RCC 7860 (cell line): ENCODE measurements around the gene C5.
"Not testable (repeated sequence)": the region's sequence is repeated elsewhere in the genome, so short reads cannot be mapped to it uniquely, and the experiment has no call there.

ENCODE experiments used
- DNase-seq: peaks from one replicate; pipeline ENCODE4 v3.0.0-alpha.2; 2015; ENCODE audit warnings: low spot score
- FAIRE-seq: peaks from 2 replicates; lab custom pipeline; 2012; peaks lifted over from hg19 to GRCh38; lab: Jason Lieb, UNC

Gene C5

DNA sequence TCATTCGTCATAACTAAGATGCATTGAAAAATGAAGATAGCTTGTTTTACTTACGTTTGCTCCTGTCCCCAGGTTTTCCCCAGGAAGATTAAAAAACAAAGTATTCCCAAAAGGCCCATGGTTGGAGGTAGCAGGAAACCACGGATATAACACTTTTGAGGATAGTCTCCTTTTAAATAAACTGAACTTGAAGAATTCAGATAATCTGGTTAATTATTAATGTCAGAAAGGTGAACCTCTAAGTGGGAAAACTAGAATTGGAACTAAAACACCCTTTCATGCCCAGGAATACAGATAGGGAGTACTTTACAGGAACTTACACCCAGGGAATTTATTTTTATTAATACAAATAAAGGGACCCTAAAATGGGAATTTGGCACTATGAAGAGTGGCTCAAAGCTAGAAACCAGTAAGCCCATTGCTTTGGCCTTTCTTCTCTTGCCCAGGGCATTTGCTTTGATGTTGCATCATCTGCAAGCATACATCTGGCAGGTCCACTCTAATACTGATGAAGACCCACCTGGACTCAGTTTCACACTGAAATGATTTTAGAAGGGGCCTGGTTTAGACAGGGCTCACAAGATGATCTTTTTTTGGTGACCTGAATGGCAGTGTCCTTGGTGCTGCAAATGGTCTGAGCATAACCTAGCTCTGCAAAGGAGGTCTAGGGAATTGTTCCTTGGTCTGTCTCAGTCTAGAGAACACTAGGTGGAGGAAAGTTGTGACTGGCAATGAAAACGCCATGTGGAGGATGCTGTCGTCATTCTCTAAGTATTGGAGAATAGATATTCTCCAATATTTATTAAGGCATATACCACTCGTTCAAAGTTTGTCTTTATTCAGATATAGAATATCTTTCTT is at the start of gene C5:
Gene C5, minus strand, starts transcription at position 148 of the 861 bp plus-strand sequence. Its CDS starts 29 bp downstream, at position 119.
- FAIRE-seq: peak; percentile 57
- DNase-seq: no peak

DNA sequence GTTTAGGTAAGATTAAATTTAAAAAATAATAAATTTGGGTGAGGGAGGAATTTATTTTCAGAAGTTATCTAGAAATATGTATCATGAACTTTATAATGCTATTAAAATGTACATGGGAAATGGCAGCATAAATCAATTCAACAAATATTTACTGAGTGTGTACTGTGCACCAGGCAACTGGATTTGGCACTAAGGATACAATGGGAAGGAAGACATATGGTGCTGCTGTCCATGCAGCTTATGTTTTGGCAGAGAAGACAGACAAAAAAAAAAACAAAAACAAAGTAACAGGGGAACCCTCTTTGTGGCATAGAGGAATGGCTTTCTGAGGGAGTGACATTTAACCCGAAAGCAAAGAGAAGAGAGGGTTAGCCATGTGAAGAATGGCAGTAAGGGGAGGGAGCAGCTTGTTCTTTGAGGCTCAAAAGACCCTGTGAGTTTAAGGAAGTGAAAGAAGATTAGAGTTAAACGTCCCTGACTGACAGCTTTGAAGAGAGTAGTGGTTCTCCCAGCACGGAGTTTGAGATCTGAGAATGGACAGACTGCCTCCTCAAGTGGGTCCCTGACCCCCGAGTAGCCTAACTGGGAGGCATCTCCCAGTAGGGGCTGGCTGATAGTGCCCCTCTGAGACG is 48.6 kb upstream of the C5 start:
- no peak for FAIRE-seq
- DNase-seq: no peak

DNA sequence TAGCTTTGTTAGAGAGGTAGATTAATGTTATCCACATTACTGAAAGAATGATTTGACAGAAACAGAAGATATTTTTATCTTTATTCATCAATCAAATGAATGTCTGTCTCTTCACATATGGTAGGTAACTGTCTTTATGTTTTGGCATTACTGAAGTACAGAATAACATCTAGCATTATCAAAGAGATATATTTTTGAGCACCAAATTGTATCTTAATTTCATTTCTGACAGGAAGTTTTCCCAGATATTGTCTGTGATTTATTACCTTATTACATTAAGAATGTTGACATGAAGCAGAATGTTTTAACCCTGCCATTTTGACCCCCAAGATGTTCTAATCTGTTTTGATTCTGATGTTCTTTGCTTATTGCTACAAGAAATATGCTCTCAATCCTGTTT is 45.0 kb upstream of the C5 start:
- FAIRE-seq (no peak), DNase-seq (no peak)

DNA sequence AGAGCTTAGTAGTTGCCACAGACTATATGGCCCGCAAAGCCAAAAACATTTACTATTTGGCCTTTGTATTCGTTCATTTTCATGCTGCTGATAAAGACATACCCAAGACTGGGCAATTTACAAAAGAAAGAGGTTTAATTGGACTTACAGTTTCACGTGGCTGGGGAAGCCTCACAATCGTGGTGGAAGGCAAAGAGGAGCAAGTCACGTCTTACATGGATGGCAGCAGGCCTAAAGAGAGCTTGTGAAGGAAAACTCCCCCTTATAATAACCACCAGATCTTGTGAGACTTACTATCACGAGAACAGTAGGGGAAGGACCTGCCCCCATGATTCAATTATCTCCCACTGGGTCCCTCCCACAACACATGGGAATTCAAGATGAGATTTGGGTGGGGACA is 40.7 kb upstream of the C5 start:
- DNase-seq, FAIRE-seq: not testable (repeated sequence)

DNA sequence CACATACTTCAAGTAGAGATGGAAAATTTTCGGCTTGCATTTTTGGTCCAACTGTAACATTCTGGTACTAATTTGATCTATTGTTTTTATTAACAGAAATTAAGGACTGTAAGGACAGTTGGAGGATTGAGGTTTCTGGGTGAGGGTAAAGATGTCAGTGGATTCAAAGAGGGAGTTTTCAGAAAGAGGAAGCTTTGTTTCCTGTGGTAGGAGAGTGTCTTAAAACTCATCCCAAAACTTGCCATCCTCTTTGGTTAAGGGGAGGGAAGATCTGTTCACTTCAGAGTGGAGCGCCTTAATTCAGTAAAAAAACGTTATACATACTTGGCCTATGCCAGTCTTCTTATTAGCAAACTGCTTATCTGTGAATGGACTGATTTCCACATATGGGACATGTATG is 38.5 kb upstream of the C5 start:
- FAIRE-seq (no peak), DNase-seq (peak; percentile 1)

DNA sequence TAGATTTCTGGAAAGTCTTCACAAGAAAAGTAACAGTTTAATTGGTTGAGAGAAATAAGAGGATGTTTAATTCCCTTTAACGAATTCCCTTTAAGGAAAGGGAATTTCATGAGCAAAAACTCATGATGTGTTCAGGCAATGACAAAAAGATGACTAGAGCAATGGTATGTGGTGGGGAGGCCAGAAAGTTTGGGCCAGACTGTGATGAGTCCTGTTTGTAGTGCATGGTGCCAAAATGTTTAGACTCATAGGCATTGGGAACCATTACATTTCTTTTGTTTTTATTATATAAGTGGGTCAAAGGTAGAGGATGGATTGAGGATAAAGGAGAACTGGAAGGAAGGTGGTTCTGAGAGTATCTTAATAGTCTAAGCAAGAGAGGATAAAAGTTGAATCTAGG is 35.6 kb upstream of the C5 start:
- DNase-seq (no peak), FAIRE-seq (no peak)

DNA sequence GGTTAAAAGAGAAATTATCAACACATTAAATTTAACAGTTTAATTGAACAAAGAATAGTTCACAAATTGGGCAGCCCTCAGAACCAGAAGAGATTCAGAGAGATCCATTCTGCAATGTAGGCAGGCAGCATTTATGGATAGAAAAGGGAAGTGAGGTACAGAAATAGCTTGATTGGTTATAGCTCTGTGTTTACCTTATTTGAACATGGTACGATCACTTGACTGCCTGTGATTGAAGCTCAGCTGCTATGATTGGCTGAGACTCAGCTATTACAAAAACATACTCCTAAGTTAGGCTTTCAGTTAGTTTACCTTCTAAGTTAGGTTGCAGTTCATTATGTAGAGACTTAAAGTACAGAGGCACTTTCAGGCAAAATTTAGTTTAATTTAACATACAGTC is 32.0 kb upstream of the C5 start:
- no peak for DNase-seq
- FAIRE-seq: no peak

DNA sequence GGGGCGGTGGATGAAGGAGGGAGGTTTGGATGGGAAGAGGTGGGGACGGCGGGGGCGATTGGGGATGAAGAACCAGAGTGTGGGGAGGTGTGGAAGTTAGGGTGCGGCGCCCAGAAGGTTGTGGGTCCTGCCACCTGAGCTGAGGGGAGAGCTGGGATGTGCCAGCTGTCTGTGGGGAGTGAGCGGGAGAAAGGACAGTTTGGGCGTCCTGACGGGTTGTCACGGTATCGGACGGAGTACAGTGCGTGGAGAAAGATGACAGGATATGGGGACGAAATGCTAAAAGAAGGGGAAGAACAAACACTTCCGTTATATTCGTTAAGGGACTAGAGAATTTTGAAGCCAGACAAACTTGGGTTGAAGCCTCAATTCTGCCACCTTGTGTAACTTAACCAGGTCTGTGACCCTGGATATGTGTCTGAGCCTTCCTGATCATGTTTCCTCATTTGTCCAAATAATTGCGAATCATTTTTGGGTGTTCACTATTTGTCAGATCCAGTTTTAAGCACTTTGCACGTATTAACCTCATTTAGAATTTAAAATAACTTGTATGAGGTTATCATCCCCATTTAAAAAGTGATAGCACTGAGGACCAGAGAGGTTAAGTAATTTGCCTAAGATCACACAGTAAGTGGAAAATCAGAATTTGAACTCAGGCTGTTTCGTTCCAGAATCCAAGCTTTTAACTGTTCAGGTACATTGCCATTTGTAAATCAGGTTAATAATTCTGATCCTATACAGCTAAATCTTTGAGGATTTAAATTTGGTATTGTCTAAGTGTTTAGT is 25.4 kb upstream of the C5 start:
- FAIRE-seq (no peak), DNase-seq (peak; percentile 40)

DNA sequence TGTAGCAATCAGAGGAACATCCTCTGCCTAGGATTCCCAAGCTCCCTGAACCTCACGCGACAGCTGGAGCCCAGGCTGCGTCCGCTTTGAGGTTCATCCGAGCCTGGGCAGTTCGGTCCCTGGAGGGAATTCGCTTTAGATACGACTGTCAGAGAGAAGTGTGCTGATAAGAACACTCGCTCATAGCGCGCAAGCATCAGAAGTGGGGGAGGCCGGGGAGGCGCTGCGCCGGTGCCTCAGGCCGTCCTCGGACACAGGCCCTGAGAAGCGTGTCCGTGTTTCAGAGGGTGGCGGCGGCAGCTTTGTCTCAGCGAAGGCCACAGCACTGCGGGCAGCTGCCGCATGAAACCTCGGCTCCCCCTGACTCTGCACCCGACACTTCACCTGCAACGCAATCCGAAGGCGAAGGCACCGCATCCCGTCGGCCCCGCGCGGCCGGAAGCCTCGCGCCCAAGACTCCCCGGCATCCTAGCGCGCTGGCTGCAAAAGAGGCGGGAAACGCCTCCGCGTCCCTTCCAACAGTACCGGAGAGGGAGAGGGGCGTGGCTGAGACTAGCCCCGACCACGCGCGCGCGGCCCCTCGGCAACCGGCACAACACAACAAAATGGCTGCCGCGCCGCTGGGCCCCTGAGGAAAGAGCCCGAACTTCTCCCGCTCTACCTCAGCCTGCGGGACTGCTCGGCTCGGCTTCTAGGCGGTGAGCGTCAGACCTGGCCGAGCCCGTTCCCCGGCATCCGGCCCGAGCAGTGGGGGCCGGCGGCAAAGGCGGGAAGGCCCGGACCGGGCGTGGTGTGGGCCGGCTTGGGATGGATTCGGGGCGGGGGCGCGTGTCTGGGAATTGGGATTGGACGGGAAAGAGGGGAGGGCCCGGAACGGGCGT is 24.5 kb upstream of the C5 start, which contains the start of gene CNTRL:
Gene CNTRL, plus strand, starts transcription at position 586 of the 881 bp plus-strand sequence. CDS start 13,372 bp downstream, outside the sequence.
- FAIRE-seq: no peak

DNA sequence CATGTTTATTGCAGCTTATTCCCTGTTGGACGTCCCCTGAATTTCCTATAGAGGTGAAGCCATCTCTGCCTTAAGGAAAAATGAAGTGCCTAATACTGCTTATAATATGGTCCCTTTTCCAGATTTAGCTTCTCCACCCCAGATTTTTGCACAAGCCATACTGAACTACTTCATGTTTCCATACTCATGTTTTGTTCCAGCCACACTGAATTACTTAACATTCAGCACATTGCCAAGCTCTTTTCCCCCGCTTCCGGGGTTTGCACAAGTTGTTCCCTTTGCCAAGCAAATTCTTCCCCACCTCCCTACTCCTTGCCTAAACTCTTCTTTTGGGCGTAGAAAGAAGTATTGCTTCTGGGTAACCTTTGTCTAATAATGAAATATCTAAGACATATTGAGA is 23.0 kb upstream of the C5 start:
- FAIRE-seq: no peak
- no peak for DNase-seq

More for the DNA sequence above, 24.5 kb upstream of the C5 start, which contains the start of gene CNTRL:
- peak; percentile 81 for DNase-seq

DNA sequence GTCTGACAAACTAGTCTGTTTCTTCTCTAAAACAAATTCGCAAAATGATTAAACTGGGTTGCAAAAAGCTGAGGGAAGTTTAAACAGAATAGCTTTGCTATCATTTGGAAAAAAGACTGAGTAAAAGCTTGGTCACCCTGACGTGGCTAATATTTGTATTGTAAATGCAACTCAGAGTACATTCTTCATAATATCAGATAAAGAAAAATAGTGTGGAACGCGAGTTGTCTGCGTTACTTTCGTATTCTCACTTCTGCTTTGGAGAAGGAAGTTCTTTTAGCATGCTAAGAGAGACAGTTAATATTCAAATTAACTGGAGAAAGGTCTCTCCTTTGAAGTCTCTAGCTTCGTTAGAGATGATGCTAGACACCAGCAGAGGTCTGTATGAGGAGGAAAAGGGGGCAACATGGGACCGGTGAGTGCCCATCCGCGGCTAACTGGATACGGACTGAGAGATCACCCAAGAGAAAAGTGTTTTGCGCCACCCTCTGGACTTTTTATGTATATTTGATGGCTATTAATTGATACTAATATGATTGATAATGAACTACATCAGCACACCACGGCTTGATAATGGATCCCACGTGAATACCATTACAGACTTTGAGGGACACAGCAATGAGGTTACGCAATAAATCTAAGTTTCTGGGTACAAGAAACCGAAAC is 21.8 kb upstream of the C5 start:
- FAIRE-seq: no peak
- no peak for DNase-seq

DNA sequence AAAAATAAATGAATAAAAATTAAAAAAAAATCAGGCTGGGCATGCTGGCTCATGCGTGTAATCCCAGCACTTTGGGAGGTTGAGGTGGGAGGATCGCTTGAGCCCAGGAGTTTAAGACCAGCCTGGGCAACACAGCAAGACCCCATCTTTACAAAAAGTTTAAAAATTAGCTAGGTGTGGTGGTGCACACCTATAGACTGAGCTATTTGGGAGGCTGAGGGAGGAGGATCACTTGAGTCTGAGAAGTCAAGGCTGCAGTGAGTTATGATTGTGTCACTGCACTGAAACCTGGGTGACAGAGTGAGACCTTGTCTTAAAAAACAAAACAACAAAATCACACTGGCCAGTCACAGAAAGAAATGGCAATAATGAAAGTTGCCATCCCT is 21.3 kb upstream of the C5 start:
- no peak for DNase-seq
- no peak for FAIRE-seq

DNA sequence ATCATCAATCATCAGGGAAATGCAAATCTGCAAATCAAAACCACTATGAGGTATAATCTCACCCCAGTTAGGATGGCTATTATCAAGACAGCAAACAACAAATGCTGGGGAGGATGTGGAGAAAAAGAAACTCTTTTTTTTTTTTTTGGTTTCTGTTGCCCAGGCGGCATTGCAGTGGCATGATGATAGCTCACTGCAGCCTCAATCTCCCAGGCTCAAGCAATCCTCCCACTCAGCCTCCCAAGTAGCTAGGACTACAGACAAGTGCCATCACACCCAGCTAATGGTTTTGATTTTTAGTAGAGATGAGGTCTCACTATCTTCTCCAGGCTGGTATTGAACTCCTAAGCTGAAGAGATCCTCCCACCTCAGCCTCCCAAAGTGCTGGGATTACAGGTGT is 19.3 kb upstream of the C5 start:
- DNase-seq (no peak), FAIRE-seq (no peak)

DNA sequence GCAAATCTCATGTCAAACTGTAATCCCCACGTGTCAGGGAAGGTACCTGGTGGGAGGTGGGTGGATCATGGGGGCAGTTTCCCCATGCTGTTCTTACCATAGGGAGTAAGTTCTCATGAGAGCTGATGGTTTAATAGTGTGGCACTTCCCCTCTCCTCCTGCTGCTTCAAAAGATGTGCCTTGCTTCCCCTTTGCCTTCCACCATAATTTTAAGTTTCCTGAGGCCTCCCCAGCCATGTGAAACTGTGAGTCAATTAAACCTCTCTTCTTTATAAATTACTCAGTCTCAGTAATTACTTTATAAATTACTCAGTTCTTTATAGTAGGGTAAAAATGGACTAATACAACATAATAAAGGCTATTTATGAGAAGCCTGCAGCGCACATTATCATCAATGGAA is 17.6 kb upstream of the C5 start:
- FAIRE-seq: no peak
- DNase-seq: no peak

DNA sequence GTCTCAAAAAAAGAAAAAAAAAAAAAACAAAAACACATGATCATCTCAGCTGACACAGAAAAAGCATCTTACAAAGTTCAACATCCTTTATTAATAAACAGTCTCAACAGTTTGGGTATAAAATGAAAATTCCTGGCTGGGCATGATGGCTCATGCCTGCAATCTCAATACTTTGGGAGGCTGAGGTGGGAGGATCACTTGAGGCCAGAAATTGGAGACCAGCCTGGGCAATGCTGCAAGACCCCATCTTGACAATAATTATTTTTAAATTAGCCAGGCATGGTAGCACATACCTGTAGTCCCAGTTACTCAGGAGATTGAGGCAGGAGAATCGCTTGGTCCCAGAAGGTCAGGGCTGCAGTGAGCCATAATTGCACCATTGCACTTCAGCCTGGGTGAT is 16.8 kb upstream of the C5 start:
- no peak for FAIRE-seq

DNA sequence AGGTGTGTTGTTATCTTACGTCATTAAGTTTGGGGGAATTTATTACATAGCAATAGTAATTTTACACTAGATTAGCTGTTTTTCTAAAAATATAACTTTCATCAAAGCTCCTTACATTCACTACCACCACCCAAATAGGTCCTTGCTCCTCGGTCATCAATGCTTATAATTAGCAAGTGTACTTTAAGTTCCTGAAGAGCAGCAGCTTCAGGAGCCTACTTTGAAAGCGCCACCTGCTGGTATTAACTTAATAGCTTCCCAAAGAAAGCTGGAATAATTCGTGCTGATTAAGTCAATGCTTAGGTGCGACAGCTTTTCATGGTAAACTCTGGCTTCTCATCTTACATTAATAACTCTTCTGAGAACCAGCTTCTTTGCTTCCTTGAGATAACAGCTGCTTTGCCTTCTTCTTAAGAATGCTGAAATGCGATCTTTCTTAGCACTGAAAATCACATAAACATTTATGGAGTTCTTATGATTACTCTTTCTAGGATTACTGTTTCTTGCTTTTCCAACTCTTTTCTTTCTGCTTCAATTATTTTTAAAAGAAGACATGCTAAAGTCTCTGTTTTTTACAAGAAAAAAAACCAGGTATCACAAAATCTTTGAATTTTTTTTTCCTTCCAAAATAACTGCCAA is 10.0 kb upstream of the C5 start:
- peak; percentile 62 for FAIRE-seq

More for the DNA sequence above, 16.8 kb upstream of the C5 start:
- DNase-seq: no peak

DNA sequence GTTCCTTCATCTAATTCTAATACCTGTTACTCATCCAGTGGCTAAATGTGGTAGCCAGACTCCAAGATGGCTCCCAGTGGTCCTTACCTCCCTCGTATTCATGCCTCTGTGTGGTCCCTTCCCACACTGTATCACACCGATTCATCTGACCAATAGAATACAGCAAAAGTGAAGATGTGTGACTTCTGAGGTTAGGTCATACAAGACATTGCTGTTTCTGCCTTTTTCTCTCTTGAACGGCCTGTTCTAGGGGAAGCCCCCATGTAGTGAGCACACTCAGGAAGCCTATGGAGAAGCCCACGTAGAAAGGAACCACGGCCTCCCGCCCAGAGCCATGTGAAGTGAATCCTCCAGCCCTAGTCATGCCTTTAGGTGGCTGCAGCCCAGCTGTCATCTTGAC is 9.4 kb upstream of the C5 start:
- DNase-seq (no peak), FAIRE-seq (no peak)

More for the DNA sequence above, 10.0 kb upstream of the C5 start:
- DNase-seq: no peak

DNA sequence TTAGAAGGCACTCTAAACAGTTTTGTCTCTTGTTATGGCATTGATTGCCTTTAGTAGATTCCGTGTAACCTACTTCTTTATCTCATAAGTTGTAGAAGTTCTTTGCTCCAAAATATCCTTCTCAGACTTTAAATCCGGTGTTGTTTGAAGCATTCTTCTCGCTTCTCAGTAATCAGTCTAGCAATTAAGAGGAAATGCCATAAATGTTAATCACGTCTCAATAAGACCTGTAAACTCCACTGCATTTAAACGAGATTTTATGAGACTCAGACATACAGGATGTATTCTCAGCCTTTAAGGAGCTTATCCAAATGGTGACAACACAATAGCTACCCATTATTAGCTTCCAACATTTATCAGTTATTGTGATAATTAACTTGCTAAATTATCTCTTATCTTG is 7.7 kb upstream of the C5 start:
- FAIRE-seq (no peak), DNase-seq (no peak)

DNA sequence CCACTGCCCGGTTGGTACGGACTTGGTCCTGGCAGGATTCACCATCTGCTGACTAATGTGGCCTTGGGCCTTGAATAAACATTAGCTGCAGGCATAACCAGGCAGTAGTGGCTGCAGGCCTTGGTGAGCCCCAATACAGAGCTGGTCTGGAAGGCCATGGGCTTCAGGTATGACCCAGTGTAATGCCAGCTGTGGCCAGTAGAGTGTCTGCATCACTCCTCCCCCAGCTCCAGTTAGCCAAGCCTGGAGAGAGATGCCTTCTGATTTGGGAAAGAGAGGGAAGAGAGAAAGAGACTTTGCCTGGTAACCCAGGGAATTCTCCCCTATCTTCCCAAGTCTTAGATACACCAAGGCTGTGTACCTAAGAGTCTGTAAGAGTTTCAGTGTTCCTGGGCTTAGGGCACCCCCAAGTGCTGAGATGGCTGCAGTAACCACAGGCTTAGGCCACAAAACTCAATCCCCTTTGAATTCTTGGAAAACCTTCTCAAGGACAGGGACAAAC is 5.6 kb upstream of the C5 start:
- FAIRE-seq: no peak
- no peak for DNase-seq
